NCI-H1436 (cell line): ENCODE data around the gene ARID1B.

ENCODE experiments used
- DNase-seq: peaks from one replicate; lab custom pipeline; 2025; lab: John Stamatoyannopoulos, UW

ARID1B gene

GRCh38 chr6:157246048-157246630, 469.0 kb downstream of the ARID1B start:
- DNase-seq, result no peak

GRCh38 chr6:157246771-157247484, 469.8 kb downstream of the ARID1B start:
- no peak for DNase-seq

- no peak for DNase-seq
Observed at GRCh38 chr6:157248264-157248663, 471.1 kb downstream of the ARID1B start.

- DNase-seq, result no peak
Observed at GRCh38 chr6:157249826-157250225, 472.6 kb downstream of the ARID1B start.

- no peak for DNase-seq
Observed at GRCh38 chr6:157251586-157252247, 474.5 kb downstream of the ARID1B start.

GRCh38 chr6:157253017-157253416, 475.8 kb downstream of the ARID1B start:
- no peak for DNase-seq

- DNase-seq, result no peak
Observed at GRCh38 chr6:157253699-157254098, 476.5 kb downstream of the ARID1B start.

GRCh38 chr6:157254538-157254937, 477.4 kb downstream of the ARID1B start:
- DNase-seq, result no peak

- DNase-seq, result no peak
Observed at GRCh38 chr6:157255079-157255478, 477.9 kb downstream of the ARID1B start.

- DNase-seq, result no peak
Observed at GRCh38 chr6:157258878-157259277, 481.7 kb downstream of the ARID1B start.

GRCh38 chr6:157259443-157259842, 482.3 kb downstream of the ARID1B start:
- no peak for DNase-seq
